A549 (cell line): ENCODE measurements around the gene CREB5. TPM values are rescaled to one million over a fixed set of nuclear protein-coding genes. Genes with fewer than 3 reads are reported as not detected.

ENCODE experiments used
- ATAC-seq, 2 experiments: fragments of 200-7000 bp in 1 of 2; fragments of >200 bp in 1 of 2; cut with Nextera tagmentation in 1 of 2; cut with Tn5 transposase in 1 of 2; 3 replicates each; pipeline versions ENCODE4 v1.8.0 to v1.9.1; 2018 to 2020; ENCODE audit warnings: mild to moderate bottlenecking in 1 of 2, moderate library complexity in 1 of 2
- CTCF ChIA-PET: fragments of 300-600 bp; sonication (Branson Sonifier 250); formaldehyde crosslinking; extraction: SDS; loops from one replicate; lab custom pipeline; 2021; ENCODE audit warnings: antibody characterized with exemption, inconsistent platforms; lab: Yijun Ruan, JAX
- POLR2A ChIA-PET: fragments of 350-600 bp; formaldehyde crosslinking; extraction: SDS; loops from one replicate; lab custom pipeline; 2021; ENCODE audit warnings: antibody characterized with exemption, inconsistent platforms; lab: Yijun Ruan, JAX
- DNase-seq, 2 experiments: peaks; one replicate each; pipeline versions ENCODE4 v3.0.0 to v3.0.0-alpha.2; 2011 to 2016; ENCODE audit warnings: low read depth in 1 of 2, low spot score in 1 of 2
- FAIRE-seq: peaks from 2 replicates; lab custom pipeline; 2011; peaks lifted over from hg19 to GRCh38; lab: Jason Lieb, UNC
- H3K27ac ChIP-seq, 2 experiments: fragments of >200 bp; sonication (Bioruptor Twin); formaldehyde crosslinking; 3 replicates each; pipeline ENCODE4 v1.5.1; 2016 to 2017
- H3K4me1 ChIP-seq: fragments of >200 bp; sonication (Bioruptor Twin); formaldehyde crosslinking; 3 replicates; pipeline ENCODE4 v1.6.1; 2016
- H3K4me2 ChIP-seq: fragments of >200 bp; sonication (Bioruptor Twin); formaldehyde crosslinking; 3 replicates; pipeline ENCODE4 v1.6.1; 2016
- H3K4me3 ChIP-seq: fragments of >200 bp; sonication (Bioruptor Twin); formaldehyde crosslinking; 3 replicates; pipeline ENCODE4 v1.5.1; 2016
- H3K9me3 ChIP-seq: fragments of >200 bp; sonication (Bioruptor Twin); formaldehyde crosslinking; 3 replicates; pipeline ENCODE4 v1.6.1; 2016
- BHLHE40 ChIP-seq: IDR thresholded peaks from 2 replicates; pipeline ENCODE4 v1.6.1; 2012; ENCODE audit warnings: low read depth, low read length, inconsistent platforms
- CBX2 ChIP-seq: fragments of 200-600 bp; sonication (generic); IDR thresholded peaks from 2 replicates; pipeline ENCODE4 v1.6.1; 2016; ENCODE audit warnings: low read depth, mild to moderate bottlenecking, borderline replicate concordance
- CBX8 ChIP-seq: fragments of 200-600 bp; sonication (generic); IDR thresholded peaks from 2 replicates; pipeline ENCODE4 v1.6.1; 2016
- CEBPB ChIP-seq, 2 experiments: fragments of >200 bp in 1 of 2; sonication (Bioruptor Twin) in 1 of 2; formaldehyde crosslinking in 1 of 2; IDR thresholded peaks; 2 replicates each; pipeline ENCODE4 v1.6.1; 2012 to 2016
- CHD2 ChIP-seq: fragments of 150-350 bp; IDR thresholded peaks from 2 replicates; pipeline ENCODE4 v1.6.1; 2014; ENCODE audit warnings: low read length; ENCODE audit not compliant: partially characterized antibody
- EHF ChIP-seq: fragments of 250-450 bp; sonication (Bioruptor Pico); IDR thresholded peaks from 2 replicates; pipeline ENCODE4 v1.5.0; 2020; ENCODE audit warnings: mild to moderate bottlenecking
- EP300 ChIP-seq, 2 experiments: fragments of >200 bp; sonication (Bioruptor Twin); formaldehyde crosslinking; IDR thresholded peaks; 2 replicates in 1 of 2; 3 replicates in 1 of 2; pipeline ENCODE4 v1.6.1; 2016 to 2017
- FOSB ChIP-seq: fragments of 250-450 bp; sonication (Bioruptor Pico); IDR thresholded peaks from 2 replicates; pipeline ENCODE4 v1.5.0; 2020; ENCODE audit warnings: mild to moderate bottlenecking, moderate library complexity
- FOXS1 ChIP-seq: fragments of 250-450 bp; sonication (Bioruptor Pico); IDR thresholded peaks from 2 replicates; pipeline ENCODE4 v1.5.0; 2020; ENCODE audit warnings: mild to moderate bottlenecking, moderate library complexity
- GATA3 ChIP-seq: IDR thresholded peaks from 2 replicates; pipeline ENCODE4 v1.6.1; 2012; ENCODE audit warnings: borderline replicate concordance
- HOXA7 ChIP-seq: fragments of 250-450 bp; sonication (Bioruptor Pico); IDR thresholded peaks from 2 replicates; pipeline ENCODE4 v1.5.0; 2020; ENCODE audit warnings: mild to moderate bottlenecking, moderate library complexity
- JUN ChIP-seq, 2 experiments: fragments of >200 bp; sonication (Bioruptor Twin); formaldehyde crosslinking; IDR thresholded peaks; 2 replicates in 1 of 2; 3 replicates in 1 of 2; pipeline ENCODE4 v1.6.1; 2016 to 2017
- JUNB ChIP-seq: fragments of >200 bp; sonication (Bioruptor Twin); formaldehyde crosslinking; IDR thresholded peaks from 2 replicates; pipeline ENCODE4 v1.6.1; 2016
- KDM1A ChIP-seq: fragments of 200-600 bp; sonication (generic); IDR thresholded peaks from 2 replicates; pipeline ENCODE4 v1.6.1; 2016; ENCODE audit warnings: low read depth, mild to moderate bottlenecking
- KDM5A ChIP-seq: fragments of 200-600 bp; sonication (generic); IDR thresholded peaks from 2 replicates; pipeline ENCODE4 v1.6.1; 2016; ENCODE audit warnings: antibody characterized with exemption, mild to moderate bottlenecking
- MAZ ChIP-seq: fragments of 150-350 bp; IDR thresholded peaks from 2 replicates; pipeline ENCODE4 v1.6.1; 2014; ENCODE audit warnings: antibody characterized with exemption, low read depth, low read length, borderline replicate concordance
- MYC ChIP-seq: IDR thresholded peaks from 2 replicates; pipeline ENCODE4 v1.6.1; 2012; ENCODE audit warnings: mild to moderate bottlenecking, inconsistent platforms, low read length, improper control_type of control experiment, borderline replicate concordance
- NFE2L2 ChIP-seq: fragments of 150-350 bp; conservative IDR thresholded peaks from 2 replicates; pipeline ENCODE4 v1.6.1; 2014; ENCODE audit warnings: low read length
- NPAS2 ChIP-seq: fragments of 250-450 bp; sonication (Bioruptor Pico); IDR thresholded peaks from 2 replicates; pipeline ENCODE4 v1.8.0; 2022; ENCODE audit warnings: mild to moderate bottlenecking, moderate library complexity, borderline replicate concordance
- NR3C1 ChIP-seq: fragments of >200 bp; sonication (Bioruptor Twin); formaldehyde crosslinking; IDR thresholded peaks from 3 replicates; pipeline ENCODE4 v1.6.1; 2017
- PHF8 ChIP-seq: fragments of 200-600 bp; sonication (generic); IDR thresholded peaks from 2 replicates; pipeline ENCODE4 v1.6.1; 2016; ENCODE audit warnings: low read depth, mild to moderate bottlenecking, antibody characterized with exemption, moderate library complexity, borderline replicate concordance
- RAD21 ChIP-seq, 2 experiments: fragments of >200 bp in 1 of 2; sonication (Bioruptor Twin) in 1 of 2; formaldehyde crosslinking in 1 of 2; IDR thresholded peaks in 1 of 2; conservative IDR thresholded peaks in 1 of 2; 2 replicates in 1 of 2; 3 replicates in 1 of 2; pipeline ENCODE4 v1.6.1; 2012 to 2018; ENCODE audit warnings: inconsistent platforms in 1 of 2
- RCOR1 ChIP-seq: fragments of 150-350 bp; IDR thresholded peaks from 2 replicates; pipeline ENCODE4 v1.6.1; 2014; ENCODE audit warnings: antibody characterized with exemption, low read length, low read depth
- RNF2 ChIP-seq: fragments of 200-600 bp; sonication (generic); IDR thresholded peaks from 2 replicates; pipeline ENCODE4 v1.6.1; 2016; ENCODE audit warnings: low read depth, mild to moderate bottlenecking, antibody characterized with exemption, moderate library complexity, borderline replicate concordance
- SMC3 ChIP-seq: fragments of >200 bp; sonication (Bioruptor Twin); formaldehyde crosslinking; IDR thresholded peaks from 3 replicates; pipeline ENCODE4 v1.6.1; 2018; ENCODE audit warnings: inconsistent platforms
- TP53 ChIP-seq: fragments of 250-450 bp; sonication (Bioruptor Pico); IDR thresholded peaks from 2 replicates; pipeline ENCODE4 v1.5.0; 2021; ENCODE audit warnings: mild to moderate bottlenecking, moderate library complexity
- ZC3H11A ChIP-seq: fragments of 450-650 bp; IDR thresholded peaks from 2 replicates; pipeline ENCODE4 v1.6.1; 2014; ENCODE audit warnings: antibody characterized with exemption, mild to moderate bottlenecking
- ZFP36 ChIP-seq: fragments of 450-650 bp; IDR thresholded peaks from 2 replicates; pipeline ENCODE4 v1.6.1; 2014; ENCODE audit warnings: borderline replicate concordance; ENCODE audit not compliant: partially characterized antibody
- ZNF302 ChIP-seq: fragments of 250-450 bp; sonication (Bioruptor Pico); IDR thresholded peaks from 2 replicates; pipeline ENCODE4 v1.9.0; 2021; ENCODE audit warnings: inconsistent platforms, mild to moderate bottlenecking, moderate library complexity
- WGBS: methylation state at CpG from one replicate; pipeline ENCODE4 v1.1.6; 2017; ENCODE audit errors: missing lambda C conversion rate; 5-methylcytosine and 5-hydroxymethylcytosine counted together
- polyA plus RNA-seq, 4 experiments: library from polyadenylated mRNA; depleted of rRNA in 3 of 4; stranded (reverse); fragments of >200 nt; fragmentation: RNase III in 1 of 4; extraction: RNeasy Plus Mini Kit Qiagen cat#74134 plus additional on column Dnase treatment in 1 of 4; gene quantifications; 2 replicates in 3 of 4; 3 replicates in 1 of 4; pipeline ENCODE4 v1.2.3, GENCODE V29; 2011 to 2017
- TF ChIP-seq, protein P1 (sequence below): fragments of 250-450 bp; sonication (Bioruptor Pico); IDR thresholded peaks from 2 replicates; pipeline ENCODE4 v1.5.0; 2020; ENCODE audit warnings: low read depth, mild to moderate bottlenecking, moderate library complexity
- TF ChIP-seq, protein P2 (sequence below): IDR thresholded peaks from 2 replicates; pipeline ENCODE4 v1.6.1; 2012; ENCODE audit warnings: low read depth, borderline replicate concordance
- TF ChIP-seq, protein P3 (sequence below): fragments of >200 bp; sonication (Bioruptor Twin); formaldehyde crosslinking; IDR thresholded peaks from 2 replicates; pipeline ENCODE4 v1.6.1; 2016
- TF ChIP-seq, protein P4 (sequence below): IDR thresholded peaks from 2 replicates; pipeline ENCODE4 v1.6.1; 2012

CREB5 gene
- polyA plus RNA-seq, 2 of the 4 experiments (the other 2 are of a cell fraction) = 0.61 to 1.5 TPM

DNA sequence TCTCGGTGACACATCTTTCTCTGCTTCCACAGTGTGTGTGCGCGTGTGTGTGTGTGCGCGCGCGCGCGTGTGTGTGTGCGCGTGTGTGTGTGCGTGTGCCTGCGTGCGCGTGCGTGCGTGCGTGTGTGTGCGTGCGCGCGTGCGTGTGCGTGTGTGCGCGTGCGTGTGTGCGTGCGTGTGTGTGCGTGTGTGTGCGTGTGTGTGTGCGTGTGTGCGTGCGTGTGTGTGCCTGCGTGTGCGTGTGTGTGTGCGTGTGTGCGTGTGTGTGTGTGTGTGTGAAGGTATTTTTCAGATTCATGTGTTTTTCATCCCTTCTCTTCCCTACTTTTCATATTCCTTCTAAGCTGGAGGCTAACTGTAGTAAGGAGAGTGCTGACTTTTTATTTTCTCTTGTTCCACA is 148.4 kb downstream of the CREB5 start:
- no peaks in the 10 kb centered on the region for H3K4me1 ChIP-seq
- WGBS = 35% methylated on average over 38 of the region's 38 CpGs
- ChIA-PET CTCF (interaction anchor here (1.0 kb wide), 1 partner anchor 293 kb away, joined by 3 read pairs; no protein-coding TSS in a partner anchor), POLR2A (no interaction called here)
- H3K9me3 ChIP-seq = no peaks in the 10 kb centered on the region
- ATAC-seq (no peak), FAIRE-seq (no peak), DNase-seq (no peak)
- no peak overlapping the region for H3K27ac ChIP-seq
- TF ChIP-seq RAD21 (conservative IDR thresholded peaks at IDR 0.05 in 1 of 2, IDR thresholded peaks at IDR 0.05 in 1 of 2) (no peak), MYC (no peak), JUNB (no peak), CBX2 (no peak), CBX8 (no peak)
- no peak overlapping the region for H3K4me2 ChIP-seq
- no peak overlapping the region for H3K4me3 ChIP-seq

DNA sequence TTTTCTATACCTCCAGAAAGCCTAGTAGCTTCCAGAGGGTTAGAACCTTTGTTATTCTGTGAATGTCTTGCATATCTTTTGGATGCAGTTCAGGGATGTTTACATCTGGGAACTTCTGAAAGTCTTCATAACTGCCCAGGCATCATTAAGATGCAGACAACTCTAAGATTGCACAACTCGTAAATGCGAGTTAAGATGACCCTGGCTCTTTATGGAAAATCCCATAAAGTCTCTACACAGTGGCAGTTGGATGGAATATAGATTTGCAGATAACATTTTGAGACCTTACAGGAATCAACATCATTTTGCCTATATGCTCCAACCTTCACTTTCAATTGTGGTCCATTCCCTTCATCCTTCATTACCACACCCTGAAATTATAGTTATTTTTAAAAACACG is 151.7 kb downstream of the CREB5 start:
- 10% methylated on average over 3 of the region's 3 CpGs for WGBS
- TF ChIP-seq, protein P1, sequence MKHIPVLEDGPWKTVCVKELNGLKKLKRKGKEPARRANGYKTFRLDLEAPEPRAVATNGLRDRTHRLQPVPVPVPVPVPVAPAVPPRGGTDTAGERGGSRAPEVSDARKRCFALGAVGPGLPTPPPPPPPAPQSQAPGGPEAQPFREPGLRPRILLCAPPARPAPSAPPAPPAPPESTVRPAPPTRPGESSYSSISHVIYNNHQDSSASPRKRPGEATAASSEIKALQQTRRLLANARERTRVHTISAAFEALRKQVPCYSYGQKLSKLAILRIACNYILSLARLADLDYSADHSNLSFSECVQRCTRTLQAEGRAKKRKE (CRISPR knock-in tag) = no peak
- TF ChIP-seq PHF8 = no peak
- TF ChIP-seq NPAS2 (CRISPR knock-in tag) = no peak
- no peak for TF ChIP-seq NFE2L2
- TF ChIP-seq GATA3 = no peak
- no peak for TF ChIP-seq CHD2
- no peak for TF ChIP-seq HOXA7 (CRISPR knock-in tag)
- TF ChIP-seq KDM1A = no peak
- no peak for TF ChIP-seq RNF2
- TF ChIP-seq SMC3 = no peak
- TF ChIP-seq CBX2 = no peak
- TF ChIP-seq TP53 = no peak
- TF ChIP-seq BHLHE40 = no peak
- TF ChIP-seq NR3C1 = no peak
- no peak for TF ChIP-seq ZC3H11A
- TF ChIP-seq RCOR1 = no peak
- no peak for TF ChIP-seq ZFP36
- no peak for TF ChIP-seq JUNB
- Histone ChIP-seq H3K4me3 (no peak overlapping the region), H3K4me1 (no peaks in the 10 kb centered on the region), H3K9me3 (no peaks in the 10 kb centered on the region), H3K4me2 (no peak overlapping the region), H3K27ac (no peak overlapping the region)
- ATAC-seq (no peak), FAIRE-seq (no peak), DNase-seq (no peak)
- ChIA-PET POLR2A (no interaction called here), CTCF (no interaction called here)

DNA sequence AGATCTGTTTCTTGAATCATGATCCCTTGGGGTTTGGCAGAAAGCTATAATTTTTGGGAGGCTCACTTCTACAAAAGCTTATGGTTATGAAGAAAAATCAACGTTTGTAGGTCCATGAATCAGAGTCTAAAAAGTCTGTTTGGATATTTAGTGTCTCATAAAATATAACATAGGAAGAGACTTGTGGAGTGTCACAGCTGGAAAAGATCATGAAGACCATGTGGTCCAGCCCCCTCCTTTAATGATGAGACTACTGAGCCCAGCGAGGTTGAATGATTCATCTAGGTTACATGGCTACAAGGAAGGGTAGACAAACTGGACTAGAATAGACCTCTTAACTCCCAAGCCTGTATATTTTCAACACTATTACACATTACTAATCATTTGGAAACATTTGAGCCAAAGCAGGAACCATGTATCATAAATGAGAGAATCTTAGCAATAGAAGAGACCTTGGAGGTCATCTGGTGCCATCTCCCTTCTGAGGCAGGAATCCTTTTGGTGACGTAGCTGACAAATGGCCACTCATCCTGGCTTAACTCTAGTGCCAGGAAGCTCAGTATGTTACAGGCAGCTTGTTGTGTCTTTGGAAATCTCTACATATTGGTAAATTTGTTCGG is 152.5 kb downstream of the CREB5 start:
- H3K9me3 ChIP-seq = no peaks in the 10 kb centered on the region; the same call in 2 of the 3 replicates
- ChIA-PET CTCF (no interaction called here), POLR2A (no interaction called here)
- no peak overlapping the region for H3K4me2 ChIP-seq
- no peak overlapping the region for H3K4me3 ChIP-seq
- H3K4me1 ChIP-seq = no peaks in the 10 kb centered on the region
- 5% methylated on average over 4 of the region's 4 CpGs for WGBS
- H3K27ac ChIP-seq = no peak overlapping the region
- DNase-seq (no peak), ATAC-seq (no peak), FAIRE-seq (no peak)
- TF ChIP-seq EP300 (IDR thresholded peaks at IDR 0.05) = no peak
- TF ChIP-seq FOXS1 = no peak
- TF ChIP-seq, protein P2, sequence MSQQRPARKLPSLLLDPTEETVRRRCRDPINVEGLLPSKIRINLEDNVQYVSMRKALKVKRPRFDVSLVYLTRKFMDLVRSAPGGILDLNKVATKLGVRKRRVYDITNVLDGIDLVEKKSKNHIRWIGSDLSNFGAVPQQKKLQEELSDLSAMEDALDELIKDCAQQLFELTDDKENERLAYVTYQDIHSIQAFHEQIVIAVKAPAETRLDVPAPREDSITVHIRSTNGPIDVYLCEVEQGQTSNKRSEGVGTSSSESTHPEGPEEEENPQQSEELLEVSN = no peak
- no peak for TF ChIP-seq TP53
- no peak for TF ChIP-seq FOSB (CRISPR knock-in tag)
- TF ChIP-seq KDM5A = no peak
- TF ChIP-seq EHF (CRISPR knock-in tag) = no peak
- TF ChIP-seq CEBPB (IDR thresholded peaks at IDR 0.05) = no peak
- TF ChIP-seq, protein P3, sequence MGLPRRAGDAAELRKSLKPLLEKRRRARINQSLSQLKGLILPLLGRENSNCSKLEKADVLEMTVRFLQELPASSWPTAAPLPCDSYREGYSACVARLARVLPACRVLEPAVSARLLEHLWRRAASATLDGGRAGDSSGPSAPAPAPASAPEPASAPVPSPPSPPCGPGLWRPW = no peak
- no peak for TF ChIP-seq RCOR1
- no peak for TF ChIP-seq NR3C1
- TF ChIP-seq ZC3H11A = no peak
- TF ChIP-seq MAZ = no peak
- no peak for TF ChIP-seq JUN (IDR thresholded peaks at IDR 0.05)
- TF ChIP-seq, protein P4, sequence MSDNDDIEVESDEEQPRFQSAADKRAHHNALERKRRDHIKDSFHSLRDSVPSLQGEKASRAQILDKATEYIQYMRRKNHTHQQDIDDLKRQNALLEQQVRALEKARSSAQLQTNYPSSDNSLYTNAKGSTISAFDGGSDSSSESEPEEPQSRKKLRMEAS = no peak
- TF ChIP-seq HOXA7 (CRISPR knock-in tag) = no peak
- TF ChIP-seq MYC = no peak
- no peak for TF ChIP-seq ZNF302
- TF ChIP-seq JUNB = no peak
- no peak for TF ChIP-seq NFE2L2
